NCI-H2196 (cell line): ENCODE data around the gene NHLRC1.

Experiments used
- DNase-seq: peaks from one replicate; lab custom pipeline; 2025; ENCODE audit not compliant: unreplicated experiment; lab: John Stamatoyannopoulos, UW

NHLRC1 gene

DNA sequence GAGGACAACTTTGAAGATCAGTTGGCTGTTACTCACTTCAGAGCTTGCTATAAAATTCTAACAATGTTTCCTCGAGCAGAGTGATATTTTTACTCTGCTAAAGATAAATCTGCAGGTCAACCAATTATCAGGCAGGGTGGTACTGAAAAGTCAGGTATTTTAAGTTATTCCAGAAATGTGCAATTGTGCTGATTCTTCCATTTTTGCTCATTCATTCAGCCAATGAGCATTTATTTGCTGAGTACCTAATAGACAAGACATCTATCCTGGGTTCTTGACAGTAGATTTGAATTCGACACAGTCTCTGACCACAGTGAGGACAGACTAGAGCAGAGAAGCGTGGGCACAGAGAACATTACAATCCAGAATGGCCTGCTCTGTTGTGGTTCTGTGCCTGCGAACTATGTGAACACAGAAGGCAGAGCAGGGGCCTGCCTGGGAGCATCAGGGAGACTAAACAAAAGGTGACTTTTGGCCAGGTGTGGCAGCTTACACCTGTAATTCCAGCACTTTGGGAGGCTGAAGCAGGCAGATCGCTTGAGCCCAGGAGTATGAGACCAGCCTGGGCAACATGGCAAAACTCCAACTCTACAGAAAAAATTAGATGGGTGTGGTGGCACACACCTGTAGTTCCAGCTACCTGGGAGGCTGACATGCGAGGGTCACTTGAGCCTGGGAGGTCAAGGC lies 17.6 kb upstream of the NHLRC1 start:
- no peak for DNase-seq

DNA sequence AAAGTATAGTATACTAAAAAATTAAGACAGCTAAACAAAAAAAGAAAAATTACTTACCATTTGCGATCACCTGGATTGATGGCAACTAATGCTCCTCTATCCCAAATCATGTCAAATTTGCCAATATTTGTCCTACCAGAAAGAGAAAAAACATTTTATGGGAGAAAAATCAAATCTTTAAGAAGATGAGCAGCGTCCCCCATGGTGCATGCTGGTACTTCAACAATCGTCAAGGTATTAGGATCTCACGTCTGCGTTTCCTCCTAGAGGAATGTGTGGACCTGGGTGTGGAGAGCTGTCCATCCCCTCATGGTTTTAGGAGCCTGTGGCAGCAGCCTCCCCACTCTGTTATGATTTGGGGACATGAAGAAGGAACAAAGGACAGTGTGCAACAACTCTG lies 16.4 kb upstream of the NHLRC1 start:
- no peak for DNase-seq

DNA sequence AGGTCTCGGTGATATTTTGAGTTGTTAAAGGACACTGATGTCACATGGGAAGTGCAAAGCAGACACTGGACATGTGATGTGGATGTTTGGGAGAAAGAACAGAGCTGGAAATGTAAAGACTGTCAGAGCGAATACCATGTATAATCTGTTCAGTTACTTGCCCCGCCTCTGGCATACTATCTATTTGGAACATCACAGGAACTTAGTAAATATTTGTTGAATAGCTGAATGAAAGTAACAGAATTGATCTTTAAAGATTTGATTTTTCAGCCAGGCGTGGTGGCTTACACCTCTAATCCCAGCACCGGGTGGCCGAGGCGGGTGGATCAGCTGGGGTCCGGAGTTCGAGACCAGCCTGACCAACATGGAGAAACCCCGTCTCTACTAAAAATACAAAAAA lies 13.8 kb upstream of the NHLRC1 start:
- no peak for DNase-seq

DNA sequence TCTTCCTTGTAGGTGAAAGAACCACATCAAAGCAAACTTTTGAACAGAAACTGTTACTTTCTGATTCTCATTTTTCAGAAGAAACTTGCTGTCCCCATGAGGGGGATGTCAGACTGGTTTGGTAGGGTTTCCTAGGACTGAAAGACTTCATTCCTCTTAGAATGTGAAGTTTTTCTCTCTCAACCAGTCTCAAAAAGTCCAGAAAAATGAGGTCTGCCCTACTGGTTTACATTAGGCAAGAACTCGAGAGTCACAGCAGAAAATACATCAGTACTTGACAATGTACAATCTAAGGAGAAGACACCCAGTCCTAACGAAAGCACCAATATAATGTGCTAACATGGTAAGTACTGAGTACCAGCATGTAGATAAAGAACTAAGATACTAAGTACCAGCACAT lies 12.7 kb upstream of the NHLRC1 start:
- no peak for DNase-seq

DNA sequence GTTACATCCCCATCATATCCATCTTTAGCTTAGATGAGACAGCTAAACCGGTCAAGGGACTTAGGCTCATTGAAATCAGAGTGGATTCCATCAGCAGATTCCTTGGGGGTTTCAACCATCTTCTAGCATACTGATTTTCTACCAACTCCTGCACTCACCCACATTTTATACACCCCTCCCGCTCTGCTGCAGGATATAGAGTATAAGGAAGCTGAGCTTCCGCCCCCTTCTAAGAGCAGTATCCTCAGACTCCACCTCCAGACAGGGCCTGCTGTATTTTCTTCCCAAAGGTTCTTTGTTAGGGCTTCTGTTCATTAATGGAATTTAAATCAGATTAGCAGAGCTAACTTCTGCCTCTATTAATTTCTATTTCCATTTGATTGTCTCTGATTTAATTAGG lies 9.9 kb upstream of the NHLRC1 start:
- DNase-seq: no peak

DNA sequence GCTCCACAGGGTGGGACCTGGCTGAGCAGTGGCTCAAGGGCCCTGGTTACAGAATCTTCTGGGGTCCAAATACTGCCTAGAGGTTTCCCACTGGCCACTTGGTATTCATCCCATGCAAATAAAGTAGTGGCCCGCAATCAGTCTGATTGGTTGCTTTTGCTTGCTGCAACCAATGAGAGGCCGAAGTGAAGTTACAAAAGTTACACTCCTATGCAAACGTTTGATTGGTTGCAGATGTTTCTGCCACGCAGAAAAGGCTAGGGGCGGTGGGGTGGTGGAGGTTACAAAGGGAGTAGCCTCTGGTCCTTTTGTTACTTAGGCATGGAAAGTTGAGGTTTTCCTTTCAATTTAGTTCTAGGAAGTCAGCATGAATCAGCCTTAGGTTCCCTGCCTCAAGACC lies 3.6 kb upstream of the NHLRC1 start:
- no peak for DNase-seq

DNA sequence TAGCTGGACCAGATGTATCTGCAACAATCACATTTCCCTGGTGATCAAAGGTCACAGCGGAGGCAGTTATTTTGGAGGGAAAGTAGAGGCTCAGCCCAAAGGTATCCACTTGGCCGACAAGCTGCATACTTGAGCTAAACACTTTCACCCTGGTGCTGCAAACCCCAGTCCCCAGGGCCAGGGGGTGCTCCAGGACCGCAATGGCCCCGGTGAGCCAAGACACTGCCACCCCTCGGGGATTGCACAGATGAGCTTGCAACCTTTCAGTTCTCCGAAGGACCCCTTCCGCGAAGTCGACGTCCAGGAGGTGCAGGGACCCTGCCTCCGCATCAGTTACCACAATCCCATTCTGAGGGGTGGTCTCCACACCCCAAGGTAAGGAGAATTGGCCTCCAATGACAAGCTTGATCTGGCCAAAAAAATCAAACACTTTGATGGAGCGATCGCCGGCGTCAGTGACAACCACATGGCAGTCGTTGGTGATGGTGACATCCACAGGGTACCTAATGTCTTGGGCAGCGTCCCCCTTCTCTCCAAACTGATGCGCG lies 823 bp downstream of the NHLRC1 start:
- no peak for DNase-seq

DNA sequence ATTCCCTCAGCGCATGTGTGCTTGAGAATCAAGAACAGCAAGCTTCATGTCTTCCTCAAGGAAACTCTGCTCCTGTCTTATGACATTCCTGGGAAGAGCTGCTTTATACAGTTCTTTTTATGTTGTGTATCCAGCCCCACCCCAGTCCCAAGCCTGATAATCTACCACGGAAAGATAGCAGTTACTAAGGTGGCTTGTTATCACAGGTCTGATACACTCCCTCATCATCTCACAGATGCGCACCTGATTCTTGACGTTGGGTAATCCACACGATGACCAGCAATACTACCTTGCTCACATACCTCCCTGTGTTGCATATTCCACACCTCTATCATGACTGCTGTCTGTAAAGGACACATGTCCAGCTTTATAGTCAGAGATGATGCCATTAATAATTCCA lies 3.2 kb downstream of the NHLRC1 start:
- DNase-seq: no peak

DNA sequence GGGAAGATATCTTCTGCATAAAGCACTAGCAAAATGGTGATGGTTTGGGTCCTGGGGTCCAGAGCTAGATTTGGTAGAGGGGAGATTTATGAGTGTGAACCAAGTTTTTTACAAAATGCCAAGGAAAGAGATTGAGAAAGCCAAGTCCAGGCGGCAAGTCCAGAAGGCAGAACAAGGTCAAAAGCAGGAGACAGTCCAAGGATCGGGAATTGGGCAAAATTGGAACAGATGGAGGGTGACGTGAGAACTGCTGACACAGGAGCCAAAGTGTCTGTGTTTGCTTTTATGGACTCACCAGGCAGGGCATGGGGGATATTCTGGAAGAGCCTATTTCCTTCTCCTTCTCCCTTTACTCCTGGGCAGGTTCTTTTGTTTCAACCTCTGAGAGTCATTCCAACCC lies 4.1 kb downstream of the NHLRC1 start:
- DNase-seq: no peak

DNA sequence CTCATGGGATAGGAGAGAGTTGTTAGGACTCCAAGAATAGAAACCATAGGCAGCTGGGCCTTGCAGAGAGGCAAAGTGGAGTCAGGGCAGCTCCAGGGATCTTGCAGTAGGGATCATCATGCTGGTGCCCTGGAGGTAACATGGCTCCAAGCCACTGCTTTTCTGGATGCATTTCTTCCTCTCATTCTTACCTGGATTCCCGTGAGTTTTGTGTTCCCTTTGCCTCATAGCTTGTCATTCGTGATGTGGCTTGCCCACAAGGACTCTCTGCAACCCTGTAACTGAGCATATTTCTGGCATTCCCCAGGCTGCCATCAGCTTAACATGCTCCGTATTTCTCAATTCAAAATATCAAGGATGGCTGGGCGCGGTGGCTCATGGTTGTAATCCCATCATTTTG lies 5.3 kb downstream of the NHLRC1 start:
- no peak for DNase-seq

DNA sequence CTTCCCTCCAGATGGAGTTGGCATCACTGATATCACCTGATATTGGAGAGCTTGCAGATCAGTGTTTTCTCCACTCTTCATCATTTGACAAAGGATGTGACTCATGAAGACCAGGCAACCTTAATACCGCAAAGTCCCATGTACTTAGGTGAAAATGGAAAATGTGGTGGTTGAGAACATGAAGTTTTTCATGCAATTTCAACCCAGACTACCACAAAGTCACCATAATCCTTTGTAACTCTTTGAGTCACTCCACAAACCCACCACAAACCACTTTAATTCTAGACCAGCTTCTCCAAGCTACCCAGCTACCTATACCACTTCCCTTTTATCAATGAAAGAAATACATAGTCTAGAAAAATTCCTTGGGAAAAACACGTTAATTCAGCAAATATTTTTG lies 7.1 kb downstream of the NHLRC1 start:
- no peak for DNase-seq

DNA sequence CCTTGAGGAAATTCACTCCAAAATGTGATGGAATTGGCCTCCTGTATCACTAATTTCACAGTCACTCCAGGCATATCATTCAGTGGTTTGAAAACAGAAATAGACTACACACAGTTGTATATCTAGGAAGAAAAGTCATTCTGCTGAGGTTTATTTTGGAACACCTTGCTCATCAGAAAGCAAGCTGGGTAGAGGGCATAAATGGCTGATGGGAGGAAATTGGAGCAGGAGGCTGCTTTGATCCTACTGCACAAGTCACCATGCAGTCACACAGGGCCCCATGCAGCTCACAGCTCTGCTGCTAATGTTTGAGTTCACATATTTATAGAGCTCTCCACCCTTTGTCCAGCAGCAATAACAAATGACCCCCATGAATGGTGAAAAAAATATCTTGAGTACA lies 12.3 kb downstream of the NHLRC1 start:
- DNase-seq: no peak

DNA sequence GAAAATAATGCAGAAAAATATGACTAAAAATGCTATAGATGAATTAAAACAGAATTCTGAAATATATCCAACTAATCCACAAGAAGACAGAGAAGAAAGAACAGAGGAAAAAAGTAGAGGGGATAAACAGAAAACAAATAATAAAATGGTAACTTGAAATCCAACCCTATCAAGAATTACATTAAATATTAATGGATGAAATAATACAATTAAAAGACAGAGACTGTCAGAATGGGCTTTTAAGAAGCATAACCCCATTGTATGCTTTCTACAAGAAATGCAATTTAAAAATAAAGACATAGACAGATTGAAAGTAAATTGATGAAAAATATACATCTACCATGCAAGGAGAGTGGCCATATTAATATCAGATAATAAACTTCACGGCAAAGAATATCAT lies 15.4 kb downstream of the NHLRC1 start:
- no peak for DNase-seq

DNA sequence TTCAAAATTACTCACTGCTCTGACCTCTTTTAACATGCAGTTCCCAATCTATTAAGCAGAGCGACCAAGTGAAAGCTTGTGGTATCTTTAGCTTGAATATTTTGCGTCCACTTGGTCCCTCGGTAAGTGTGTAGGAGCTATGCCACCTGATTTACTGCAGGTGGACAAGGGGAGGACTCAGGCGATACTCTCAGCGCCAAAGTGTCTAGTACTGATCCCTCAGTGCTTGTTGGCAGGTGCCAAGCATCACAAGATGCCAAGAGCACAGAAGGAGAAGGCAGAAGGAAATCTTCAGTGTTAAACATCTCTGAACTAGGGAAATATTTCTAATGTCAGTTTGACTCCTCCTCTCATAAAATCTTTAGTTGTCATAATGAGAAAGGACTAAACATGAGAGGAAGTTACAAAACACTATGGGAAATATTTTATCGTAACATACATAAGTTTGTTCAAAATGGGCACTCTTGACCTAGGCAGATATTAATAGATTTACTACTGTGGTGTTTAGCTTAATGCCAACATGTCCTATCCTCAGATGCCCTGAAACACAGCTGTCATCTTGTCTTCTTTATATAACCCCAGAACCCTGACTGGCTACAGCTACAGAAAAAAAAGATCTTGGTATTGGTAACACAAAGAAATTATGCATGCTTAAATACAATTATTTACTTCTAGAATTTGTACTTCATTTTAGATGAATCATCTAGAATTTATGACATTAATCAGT lies 19.5 kb downstream of the NHLRC1 start:
- no peak for DNase-seq

DNA sequence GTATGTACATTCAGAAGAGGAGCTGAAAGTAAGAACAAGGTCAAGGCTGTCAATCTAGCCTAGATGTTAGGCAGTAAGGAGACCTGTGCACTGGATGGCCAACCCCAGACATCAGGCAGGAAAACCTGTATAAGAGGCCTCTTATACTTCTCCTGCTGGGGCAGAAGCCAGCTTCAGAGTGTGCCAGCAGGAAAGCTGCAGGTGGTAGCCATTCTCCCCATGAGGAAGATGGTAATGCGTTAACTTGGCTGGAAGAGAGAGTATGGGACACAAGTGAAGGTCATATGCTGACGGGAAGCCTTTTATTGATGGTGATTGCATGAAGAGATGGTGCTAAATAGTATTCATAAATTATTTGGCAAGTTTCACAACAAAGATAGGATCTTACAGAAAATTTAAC lies 20.6 kb downstream of the NHLRC1 start:
- DNase-seq: no peak

DNA sequence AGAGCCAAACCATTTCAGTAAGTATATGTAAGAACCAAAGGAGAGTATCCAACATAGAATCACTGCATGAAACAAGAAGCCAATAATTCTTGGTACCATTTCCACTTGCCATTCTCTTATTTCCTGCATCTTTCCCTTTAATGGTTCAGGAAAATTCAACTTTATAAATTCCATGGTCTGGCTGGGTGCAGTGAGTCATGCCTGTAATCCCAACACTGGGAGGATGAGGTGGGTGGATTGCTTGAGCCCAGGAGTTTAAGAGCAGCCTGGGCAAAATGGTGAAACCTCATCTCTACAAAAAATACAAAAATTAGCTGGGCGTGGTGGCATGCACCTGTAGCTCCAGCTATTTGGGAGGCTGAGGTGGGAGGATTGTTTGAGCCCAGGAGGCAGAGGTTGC lies 21.2 kb downstream of the NHLRC1 start:
- no peak for DNase-seq

DNA sequence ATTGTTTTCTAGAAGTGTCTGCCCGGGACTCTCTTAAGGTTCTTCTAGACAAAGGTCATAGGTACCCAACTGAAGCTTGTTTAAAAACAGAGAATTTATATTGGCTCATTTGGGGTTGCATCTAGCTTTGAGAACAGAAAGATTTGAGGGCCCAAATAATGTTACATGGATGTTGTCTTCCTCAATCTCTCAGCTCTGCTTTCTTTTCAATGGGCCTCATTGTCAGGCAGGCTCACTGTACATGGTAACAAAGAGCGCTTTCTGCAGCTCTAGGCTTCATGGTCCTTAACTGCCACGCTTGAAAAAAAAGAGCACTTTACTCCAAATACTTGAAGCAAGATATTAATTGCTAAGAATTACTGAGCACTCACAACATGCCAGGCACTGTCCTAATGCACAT lies 22.2 kb downstream of the NHLRC1 start:
- DNase-seq: no peak

DNA sequence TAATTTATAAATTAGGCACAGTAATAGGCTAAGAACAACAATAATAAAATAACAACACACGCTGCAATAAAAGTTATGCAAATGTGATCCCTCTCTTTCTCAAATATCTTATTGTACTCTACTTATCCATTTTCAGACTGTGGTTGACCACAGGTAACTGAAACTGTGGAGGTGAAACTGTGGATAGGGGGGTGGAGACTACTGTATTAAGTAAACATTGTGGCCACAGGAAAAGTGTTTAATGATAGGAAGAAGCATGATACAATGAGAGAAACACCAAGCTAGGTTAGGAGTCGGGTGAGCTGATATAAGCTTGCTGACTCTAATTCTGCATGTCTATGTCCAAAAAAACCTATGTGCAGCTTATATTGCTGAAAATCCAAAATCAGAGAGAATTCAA lies 23.0 kb downstream of the NHLRC1 start:
- DNase-seq: no peak

DNA sequence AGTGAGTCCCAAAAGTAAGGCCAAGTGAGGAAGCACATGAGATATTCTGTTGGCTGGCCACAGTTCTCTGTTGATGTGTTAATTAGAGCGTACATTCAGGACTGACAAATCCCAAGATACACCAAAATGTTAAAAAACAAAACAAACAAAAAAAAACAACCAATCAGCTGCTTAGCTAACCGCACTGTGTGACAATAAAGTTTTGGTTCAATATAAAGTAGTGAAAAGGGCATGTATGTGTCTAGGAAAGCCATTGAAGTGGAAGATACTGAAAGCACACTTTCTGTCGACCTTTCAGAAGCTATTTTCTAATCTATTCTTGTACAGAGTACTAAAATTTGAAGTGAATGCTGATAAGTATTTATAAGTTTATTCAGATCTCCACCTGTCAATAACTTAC lies 26.1 kb downstream of the NHLRC1 start:
- DNase-seq: no peak

DNA sequence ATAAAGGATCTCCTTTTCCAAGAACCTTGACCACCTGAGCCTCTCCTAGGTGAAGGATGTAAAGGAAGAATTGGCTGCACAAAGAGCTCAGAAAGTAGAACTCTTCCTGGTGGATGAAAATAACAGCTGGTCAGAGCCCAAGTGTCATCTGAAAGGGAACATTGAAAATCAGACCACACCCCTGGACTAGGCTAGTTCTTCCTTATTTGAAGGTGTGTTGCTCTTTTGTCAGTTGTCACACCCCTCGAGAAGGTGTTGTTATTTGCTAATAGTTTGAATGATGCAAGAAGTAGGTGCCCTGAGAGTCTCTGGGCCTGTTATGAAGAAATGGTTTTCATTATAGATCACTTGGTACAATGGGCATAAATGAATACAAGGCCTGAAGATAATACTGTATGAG lies 31.1 kb downstream of the NHLRC1 start:
- no peak for DNase-seq

DNA sequence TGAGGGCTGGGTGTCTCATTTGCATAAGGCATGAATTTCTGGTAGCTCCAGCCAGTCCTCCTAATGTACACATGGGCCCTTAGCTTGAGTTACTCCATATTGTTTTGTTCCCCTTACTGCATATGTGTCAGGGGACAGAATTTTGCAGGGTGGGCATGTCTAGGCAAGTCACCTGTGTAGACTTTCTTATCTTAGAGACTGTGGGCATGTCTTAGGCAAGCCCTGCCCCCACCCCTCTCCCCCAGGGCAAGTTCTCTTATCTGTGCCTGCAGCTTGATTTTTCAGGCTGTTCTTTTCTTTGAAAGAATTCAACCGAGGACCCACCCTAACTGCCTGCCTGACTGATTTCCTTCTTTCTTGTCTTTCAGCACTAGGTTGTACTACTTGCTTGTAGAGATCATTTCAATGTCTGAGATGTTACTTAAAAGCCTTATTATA lies 32.1 kb downstream of the NHLRC1 start:
- DNase-seq: no peak

DNA sequence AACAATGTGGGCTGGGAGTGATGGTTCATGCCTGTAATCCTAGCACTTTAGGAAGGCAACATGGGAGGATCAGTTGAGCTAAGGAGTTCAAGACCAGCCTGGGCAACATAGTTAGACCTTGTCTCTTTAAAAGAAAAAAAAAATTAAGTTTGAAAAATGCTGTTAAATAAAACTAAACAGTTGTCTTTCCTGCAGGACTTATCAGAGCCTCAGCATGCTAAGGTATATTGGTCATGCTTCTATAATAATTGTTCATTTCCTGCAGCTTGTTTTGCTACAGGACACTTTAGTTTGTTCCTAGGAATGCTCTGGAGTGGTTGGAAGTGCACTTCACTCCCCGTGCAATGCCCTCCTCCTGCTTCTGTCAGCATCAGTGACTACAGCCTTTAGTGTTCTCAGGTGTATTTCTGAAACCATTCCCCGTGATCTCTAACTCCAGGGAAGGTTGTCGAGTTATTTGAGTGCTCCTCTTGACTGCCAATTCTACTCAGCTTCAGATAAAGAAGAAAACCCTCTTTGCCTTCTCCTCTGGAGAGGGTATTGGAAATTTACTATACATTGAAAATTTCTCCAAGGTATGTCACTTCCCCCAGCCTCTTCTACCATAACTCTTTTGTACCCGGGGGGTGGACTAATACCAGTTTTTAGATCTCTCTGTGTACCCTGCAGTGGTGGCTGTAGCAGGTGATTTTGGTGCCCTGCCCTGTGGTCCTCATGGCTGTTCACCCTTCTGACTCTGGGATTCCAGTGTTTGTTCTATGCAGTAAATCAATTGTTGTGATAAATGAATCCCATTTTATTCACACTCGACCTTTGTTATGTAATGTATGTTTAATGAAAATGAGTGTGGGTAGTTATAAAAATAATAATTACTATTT lies 33.8 kb downstream of the NHLRC1 start:
- DNase-seq: no peak
